Hematopoietic multipotent progenitor cell treated with erythropoietin and hydrocortisone succinate and interleukin-3 and kit ligand, for 6 days (in vitro differentiated cells): Measurements from ENCODE around the gene VMP1.
"Not testable (repeated sequence)": the region's sequence is repeated elsewhere in the genome, so short reads cannot be mapped to it uniquely, and the experiment has no call there.

ENCODE experiments used
- DNase-seq: peaks from one replicate; pipeline ENCODE4 v3.0.0-alpha.2; 2015

The VMP1 gene

DNA sequence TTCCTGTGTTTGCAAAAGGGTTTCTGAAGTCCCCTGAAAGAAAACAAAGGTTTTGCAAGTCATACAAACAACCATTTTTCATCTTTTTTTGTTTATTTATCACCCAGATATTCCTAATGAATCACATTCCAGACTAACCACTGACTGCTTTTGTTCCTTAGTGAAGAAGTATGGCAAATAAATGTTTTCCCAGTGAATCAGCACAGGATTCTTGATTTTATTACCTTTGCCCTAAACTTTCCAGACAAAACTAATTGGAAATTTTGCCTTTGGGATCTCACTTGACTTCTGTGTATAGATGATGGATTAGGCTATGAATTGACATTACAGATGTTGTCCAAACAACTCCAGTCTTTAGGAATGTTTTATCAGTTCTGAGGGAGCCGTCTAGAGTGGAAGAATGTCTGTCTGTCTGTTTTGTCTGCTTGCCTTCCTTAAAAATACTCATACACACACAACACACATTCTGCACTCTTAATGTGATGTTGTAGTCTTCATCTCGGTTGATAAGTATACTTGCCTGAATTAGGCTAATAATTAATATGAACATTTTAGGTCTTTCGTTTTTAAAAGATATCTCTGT lies 48.9 kb downstream of the VMP1 start:
- DNase-seq, result no peak

DNA sequence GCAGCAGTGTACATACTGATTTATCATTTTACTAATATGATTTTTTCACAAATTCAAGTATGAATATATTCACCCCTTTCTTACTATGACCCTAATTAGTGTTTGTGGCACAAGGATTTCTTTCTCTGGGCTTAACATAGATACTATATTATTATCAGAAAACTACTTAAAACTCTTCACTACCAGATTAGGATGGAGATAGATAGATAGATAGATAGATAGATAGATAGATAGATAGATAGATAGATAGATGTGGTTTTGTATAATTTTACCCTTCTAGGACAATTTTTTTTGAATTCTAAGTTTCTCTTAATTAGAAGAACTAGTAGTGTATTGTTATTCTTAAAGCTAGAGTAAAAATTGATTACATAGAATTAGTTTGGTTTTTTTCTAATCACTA lies 49.6 kb downstream of the VMP1 start:
- DNase-seq, result no peak

DNA sequence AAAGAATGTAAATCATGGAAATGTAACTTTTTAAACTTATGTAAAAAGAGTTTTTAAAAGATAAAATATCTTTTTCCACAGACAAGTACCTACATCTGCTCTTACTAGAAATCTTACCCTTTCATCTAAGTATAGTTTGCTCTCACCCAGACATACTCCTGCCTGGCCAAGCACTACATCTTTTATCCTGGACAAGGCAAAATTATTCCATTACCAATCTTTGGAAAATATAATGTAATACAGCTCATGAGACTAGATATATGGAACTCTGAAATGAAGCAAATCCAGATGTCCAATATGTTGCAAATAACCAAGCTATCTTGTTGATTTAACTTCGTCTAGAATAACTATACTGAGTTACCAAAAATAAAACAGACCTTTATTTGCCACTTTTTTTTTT lies 50.0 kb downstream of the VMP1 start:
- no peak for DNase-seq

DNA sequence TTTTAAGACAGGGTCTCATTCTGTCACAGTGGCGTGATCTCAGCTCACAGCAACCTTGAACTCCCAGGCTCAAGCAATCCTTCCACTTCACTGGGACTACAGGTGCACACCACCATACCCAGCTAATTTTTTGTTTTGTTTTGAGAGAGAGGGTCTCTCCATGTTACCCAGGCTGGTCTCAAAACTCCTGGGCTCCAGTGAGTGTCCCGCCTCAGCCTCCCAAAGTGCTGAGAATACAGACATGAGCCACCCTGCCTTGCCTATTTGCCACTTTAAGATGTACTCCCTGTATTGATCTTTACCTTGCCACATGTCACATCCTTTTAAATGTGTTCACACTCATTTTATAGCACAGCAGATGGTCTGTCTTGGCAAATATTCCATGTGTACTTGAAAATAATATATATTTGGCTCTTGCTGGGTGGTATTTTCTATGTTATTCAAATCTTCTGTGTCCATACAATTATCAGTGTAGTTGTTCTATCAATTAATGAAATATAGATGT lies 50.5 kb downstream of the VMP1 start:
- DNase-seq, result no peak

DNA sequence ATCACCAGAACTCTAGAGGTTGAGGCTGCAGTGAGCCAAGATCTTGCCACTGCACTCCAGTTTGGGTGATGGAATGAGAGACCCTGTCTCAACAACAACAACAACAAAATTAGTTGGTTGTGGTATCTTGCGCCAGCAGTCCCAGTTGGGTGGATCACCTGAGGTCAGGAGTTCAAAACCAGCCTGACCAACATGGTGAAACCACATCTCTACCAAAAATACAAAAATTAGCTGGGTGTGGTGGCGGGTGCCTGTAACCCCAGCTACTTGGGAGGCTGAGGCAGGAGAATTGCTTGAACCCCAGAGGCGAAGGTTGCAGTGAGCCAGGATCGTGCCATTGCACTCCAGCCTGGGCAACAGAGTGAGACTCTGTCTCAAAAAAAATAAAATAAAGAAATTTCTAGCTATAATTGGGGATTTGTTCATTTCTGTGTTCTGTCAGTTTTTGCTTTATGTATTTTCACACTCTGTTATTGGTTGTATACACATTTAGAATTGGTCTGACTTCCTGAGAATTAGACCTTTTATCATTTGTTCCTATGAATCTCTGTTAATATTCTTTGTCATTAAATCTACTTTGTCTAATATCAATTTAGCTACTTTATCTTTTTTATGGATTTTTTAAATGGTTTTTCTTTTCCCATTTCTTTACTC lies 51.7 kb downstream of the VMP1 start:
- not testable (repeated sequence) for DNase-seq

DNA sequence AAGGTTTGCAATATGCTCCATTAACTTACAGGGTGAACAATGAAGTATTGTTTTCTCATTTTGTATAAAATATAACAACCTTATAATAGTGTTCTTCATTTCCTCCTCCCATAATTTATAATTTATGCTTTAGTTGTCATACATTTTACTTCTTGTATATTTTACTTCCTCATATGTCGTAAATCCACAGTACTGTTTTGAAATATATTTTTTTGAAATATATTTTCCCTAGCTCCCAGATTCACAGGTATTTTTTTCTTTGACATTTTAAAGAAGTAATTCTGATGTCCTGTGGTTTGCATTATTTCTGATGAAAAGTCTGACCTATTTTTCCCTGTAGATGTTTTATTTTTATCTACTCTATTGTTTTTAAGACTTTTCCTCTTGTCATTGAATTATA lies 52.7 kb downstream of the VMP1 start:
- DNase-seq, result no peak

DNA sequence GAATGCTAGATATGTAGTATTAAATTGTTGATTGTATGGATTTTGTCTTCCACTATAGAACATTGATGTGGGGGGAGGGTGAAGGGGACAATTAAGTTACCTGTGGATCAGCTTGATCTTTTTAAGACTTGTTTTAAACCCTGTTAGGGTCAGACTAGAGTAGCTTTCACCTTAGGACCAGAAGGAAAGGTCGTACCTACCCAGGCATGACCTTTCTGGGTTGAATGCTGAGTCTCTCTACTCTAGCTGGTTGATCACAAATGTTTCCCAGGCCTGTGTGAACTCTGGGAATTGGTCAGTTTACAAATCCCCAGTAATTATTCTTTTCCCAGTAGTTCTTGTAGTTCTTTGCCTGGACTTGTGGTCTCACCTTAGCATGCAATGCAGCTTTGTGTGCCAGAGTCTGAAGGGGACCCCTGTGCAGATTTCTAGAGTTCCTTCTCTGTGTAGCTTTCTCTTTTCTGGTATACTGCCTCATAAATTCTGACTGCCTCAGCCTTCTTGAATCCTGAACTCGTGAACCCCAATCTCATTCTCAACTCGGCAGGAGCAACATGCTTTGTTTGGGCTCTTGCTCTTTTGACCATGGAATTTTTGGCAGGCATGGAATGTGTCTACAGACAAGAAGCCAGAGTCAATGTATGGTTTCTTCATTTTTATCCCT lies 54.1 kb downstream of the VMP1 start:
- DNase-seq, result no peak

DNA sequence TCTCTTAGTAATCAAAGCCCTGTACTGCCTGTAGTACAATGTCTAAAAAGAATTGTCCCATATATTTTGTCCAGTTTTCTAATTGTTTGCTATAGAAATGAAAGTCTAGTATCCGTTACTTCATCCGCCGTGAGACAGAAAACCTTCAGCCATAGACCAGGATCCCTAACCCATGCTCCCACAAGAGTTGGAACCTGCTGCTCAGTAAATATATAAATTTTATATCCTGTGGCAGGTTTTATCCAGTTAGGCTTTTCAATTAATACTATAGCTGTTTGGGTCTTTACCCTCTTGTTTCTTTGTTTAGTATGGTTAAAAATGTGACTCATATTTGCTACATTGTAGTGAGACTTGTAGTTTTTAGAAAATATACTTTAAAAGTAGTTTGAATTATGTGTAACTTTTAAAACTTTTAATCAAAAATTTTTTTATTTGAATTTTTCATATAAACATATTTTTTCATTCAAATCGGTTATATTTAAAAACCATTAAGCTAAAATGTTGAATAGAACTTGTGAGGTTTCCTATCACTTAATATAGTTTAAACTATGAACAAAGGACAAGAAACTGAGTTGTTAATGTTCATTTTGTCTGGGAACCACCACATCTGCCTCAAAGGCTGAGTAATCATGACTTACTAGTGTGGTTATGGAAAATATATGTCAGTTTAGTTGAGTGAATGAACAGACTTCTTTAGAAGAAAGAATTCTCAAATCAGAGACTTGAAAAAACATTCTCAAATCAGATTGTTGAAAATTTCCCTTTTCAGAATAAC lies 54.8 kb downstream of the VMP1 start:
- peak; percentile 38 for DNase-seq

DNA sequence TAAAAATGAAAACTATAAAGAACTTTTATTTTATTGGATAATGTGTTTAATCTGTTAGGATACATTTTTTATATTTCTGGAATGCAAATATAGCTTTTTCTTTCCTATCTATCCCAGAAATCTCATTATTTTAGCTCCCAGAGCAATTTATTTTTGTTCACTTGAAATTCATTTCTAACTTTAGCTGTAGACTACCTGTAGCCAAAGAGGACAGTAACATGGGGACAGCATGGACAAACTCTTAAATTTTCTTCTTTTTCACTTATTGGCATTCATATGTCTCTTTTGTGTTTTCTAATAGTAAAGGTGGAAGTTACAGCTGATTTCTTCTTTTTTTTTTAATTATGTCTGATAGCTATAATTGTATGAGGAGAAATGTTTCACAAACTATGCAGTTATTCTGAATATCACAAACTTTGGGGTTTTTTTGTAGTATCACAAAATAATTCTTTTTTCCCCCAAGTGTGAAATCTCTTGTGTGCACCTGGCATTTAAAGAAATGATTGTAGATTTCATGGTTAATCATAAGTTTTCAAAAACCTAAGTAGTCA lies 55.4 kb downstream of the VMP1 start:
- no peak for DNase-seq

DNA sequence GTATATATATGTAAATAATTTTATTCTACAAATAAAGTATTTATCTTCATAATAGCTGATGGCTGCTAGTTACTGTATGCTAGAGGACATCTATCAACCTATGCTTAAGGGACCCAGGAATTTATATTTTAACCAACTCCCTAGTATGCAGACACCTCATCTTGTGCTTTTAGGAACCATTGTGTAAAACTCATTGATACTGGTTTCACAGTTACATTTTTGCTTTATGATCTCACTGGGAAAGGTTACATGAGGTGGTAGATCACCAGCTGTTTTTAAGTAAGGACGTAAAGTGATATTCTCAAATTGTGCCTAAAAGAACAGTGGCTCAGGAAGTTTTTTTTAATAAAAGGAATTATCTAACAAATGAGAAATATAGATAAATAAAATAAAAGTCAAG lies 56.4 kb downstream of the VMP1 start:
- DNase-seq, result no peak

DNA sequence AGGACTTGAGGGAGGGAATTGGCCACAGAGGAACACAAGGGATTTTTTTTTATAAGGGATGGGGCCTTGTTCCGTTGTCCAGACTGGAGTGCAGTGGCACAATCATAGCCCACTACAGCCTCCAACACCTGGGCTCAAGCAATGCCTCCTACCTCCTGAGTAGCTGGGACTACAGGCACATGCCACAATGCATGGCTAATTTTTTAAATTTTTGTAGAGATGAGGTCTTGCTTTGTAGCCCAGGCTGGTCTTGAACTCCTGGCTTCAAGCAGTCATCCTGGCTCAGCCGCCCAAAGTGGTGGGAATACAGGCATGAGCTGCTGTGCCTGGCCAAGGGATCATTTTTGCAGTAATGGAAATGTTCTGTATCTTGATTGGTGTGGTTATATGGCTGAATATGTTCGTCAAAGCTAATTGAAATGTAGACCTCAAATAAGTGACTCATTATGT lies 56.9 kb downstream of the VMP1 start:
- DNase-seq, result no peak

DNA sequence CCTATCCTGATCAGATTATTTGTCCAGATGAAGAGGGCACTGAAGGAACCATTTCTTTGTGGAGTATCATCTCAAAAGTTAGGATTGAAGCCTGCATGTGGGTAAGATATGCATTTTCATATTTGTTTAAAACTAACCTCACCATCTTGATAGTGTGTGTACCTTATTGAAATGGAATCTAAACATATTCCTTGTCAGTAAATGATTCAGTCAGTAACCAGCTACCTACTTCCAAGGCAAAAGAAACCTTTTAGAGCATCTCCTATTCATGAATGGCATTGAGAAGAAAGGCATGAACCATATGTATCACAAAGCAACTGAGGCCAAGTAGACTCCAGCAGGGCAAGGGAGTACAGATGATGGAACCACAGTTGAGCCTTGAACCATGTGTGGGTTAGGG lies 57.6 kb downstream of the VMP1 start:
- no peak for DNase-seq

DNA sequence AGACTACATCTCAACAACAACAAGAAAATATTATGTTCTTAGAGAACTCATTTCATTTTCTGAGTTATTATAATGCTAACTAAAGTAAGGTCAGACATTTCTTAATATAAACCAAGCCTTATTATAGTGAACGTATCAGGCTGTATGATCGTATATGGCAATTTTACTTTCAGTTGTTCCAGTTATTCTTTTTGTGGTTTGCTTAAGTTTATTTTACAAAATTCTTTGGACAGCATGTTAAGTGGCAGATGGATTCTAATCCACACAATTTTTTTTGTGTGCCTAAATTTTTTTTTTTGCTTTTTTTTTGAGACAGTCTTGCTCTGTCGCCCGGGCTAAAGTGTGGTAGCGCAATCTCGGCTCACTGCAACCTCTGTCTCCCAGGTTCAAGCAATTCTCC lies 59.0 kb downstream of the VMP1 start:
- DNase-seq, result no peak

DNA sequence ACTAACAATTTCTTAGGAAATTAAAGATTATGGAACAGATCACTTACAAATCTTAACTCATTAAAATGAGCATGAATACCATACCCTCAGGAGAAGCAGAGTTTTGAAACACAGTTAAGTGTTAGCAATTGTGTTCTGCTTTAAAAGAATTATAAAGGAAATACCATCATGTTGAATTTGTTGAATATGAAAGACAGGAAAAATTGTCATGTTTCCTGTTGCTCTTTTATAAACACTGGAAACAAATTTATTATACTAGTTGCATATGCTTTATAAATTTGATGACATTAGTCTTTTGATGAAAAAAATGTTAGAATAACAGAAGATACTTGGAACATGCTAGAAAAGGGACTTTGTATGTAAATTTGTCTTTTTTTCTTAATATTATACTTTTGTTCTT lies 59.7 kb downstream of the VMP1 start:
- no peak for DNase-seq

DNA sequence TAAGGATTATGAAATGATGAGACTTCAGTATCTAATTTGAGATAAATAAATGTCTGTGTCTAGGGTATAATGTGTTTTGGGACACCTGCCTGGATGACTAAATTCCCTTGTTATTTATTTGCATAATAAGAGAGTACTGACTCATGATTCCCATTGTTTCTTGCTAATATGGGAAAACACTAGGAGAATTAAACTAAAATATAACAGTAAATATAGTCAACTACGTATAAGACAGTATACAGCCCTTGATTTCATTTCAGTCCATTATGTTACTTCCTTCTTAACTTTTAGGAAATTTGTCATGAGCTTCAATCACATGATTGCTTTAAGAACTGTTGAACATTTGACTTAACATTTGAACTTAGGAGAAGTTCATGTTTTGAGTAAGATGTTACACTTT lies 62.4 kb downstream of the VMP1 start:
- no peak for DNase-seq

DNA sequence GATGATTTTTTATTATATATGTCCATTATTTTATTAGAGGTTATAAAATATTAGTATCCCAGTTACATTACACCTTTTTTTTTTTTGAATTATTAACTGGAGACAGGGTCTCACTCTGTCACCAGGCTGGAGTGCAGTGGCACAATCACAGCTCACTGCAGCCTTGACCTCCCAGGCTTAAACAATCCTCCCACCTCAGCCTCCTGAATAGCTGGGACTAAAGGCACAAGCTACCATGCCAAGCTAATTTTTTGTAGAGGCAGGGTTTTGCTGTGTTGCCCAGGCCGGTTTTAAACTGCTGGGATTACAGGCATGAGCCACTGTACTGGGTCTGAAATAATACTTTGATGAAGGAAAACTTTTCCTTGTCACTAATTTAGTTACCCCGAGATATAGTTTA lies 63.6 kb downstream of the VMP1 start:
- DNase-seq, result no peak

DNA sequence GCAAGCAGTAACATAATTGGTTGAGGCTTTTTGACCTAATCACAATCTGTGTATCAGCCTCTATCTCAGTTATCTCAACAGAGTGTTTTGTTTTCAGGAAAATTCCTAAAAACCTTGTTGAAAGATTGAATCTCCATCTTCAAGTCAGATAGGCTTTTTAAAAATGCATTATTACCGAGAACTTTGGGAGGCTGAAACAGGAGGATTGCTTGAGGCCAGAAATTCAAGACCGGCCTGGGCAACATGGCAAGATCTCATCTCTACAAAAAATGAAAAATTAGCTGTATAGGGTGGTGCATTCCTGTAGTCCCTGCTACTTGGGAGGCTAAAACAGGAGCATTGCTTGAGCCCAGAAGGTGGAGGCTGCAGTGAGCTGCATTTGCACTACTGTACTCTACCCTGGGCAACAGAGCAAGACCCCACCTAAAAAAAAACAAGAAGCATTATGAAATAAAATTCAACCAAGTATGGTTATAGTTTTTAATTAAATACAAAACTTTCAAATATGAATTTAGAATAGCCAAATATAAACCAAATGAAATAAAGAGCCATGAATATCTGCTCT lies 68.4 kb downstream of the VMP1 start:
- DNase-seq, result no peak

DNA sequence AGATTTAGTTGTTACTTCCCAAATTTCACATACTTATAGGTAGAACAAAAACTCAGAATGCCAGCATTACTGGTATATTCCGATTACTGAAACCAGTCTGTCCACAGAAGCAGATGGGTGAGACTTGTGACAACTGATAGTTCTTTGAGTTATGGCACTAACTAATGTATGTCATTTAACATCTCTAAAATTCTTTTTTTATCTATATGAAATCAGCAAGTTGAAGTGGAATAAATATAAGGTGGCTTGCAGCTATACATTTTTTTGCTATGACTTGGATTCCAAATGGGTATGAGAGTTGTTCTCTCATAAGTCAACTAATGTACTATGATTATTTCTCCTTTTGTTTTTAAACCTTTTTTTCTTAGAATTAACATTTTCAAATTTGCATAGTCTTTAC lies 69.1 kb downstream of the VMP1 start:
- no peak for DNase-seq

DNA sequence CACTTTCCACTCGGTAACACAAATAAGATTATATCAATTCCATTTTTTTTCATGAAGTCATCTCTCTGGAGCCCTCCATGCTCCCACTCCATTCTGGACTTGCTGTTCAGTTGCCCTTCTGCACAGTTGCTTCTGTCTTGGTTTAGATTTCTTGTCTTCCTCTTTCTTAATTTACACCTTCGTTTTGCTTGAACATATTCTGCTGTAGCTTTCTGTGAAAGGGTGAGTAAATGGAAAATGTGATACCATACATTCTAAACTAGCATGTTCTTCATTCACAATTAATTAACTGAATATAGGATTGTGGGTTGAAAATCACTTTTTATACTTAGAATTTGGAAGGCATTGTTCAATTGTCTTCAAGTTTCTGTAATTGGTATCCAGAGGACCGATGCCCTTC lies 69.6 kb downstream of the VMP1 start:
- no peak for DNase-seq

DNA sequence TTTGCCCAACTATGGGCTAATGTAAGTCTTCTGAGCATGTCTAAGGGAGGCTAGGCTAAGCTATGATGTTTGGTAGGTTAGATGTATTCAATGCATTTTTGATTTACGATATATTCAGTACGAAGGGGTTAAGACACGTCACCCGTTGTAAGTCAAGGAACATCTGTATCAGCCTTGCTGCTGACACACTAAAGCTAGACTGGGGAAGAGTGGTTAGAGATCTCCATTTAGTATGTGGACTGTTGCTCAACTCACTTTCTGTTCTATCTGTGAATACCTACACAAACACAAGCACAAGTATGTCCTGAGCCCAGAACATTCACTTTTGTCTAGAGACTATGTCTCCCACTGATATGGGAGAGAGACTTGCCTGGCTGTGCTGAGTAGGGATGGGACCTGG lies 71.5 kb downstream of the VMP1 start:
- no peak for DNase-seq

DNA sequence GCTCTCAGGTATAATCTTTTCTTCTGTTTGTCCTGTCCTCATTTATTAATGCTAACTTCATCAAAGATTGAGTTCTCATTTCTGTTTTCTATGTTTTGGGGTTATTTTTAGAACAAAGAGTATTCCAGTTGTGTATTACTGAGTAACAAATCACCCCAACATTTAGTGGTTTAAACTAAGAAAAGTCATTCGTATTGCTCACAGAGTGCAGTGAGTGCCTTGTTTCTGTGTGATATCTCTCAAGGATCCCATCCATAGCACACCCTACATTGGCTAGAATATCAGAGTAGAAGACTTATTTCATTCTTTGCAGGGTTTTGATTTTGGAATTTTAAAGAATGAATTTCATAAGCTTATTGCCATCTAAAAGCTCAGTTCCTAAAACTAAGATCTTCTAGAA lies 72.1 kb downstream of the VMP1 start:
- DNase-seq, result no peak

DNA sequence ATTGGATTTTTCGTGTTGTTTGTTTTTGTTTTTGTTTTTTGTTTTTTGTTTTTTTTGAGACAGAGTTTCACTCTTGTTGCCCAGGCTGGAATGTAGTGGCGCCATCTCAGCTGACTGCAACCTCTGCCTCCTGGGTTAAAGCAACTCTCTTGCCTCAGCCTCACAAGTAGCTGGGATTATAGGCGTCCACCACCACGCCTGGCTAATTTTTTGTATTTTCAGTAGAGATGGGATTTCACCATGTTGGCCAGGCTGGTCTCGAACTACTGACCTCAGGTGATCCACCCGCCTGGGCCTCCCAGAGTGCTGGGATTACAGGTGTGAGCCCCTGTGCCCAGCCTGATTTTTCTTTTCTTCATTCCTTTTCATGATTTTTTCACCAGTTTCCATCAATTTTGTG lies 73.1 kb downstream of the VMP1 start:
- DNase-seq, result not testable (repeated sequence)
